Motor neuron (in vitro differentiated cells): Measurements from ENCODE around the gene C10orf67. TPM values are rescaled to one million over a fixed set of nuclear protein-coding genes. Genes with fewer than 3 reads are reported as not detected.
"Not testable (repeated sequence)": the region's sequence is repeated elsewhere in the genome, so short reads cannot be mapped to it uniquely, and the experiment has no call there.

Experiments used
- ATAC-seq, 8 experiments: fragments of 200-7000 bp; cut with Tn5 transposase; replicated peaks in 6 of 8; 2 replicates each; pipeline ENCODE4 v1.8.0; 2021; ENCODE audit warnings: mild to moderate bottlenecking in 8 of 8, moderate library complexity in 8 of 8
- H3K27ac ChIP-seq, 2 donors: fragments of 250-450 bp; sonication (Bioruptor Pico); 2 replicates each; pipeline ENCODE4 v1.9.0; 2021; ENCODE audit warnings: antibody characterized with exemption in 2 of 2, mild to moderate bottlenecking in 2 of 2, moderate library complexity in 1 of 2
- H3K4me1 ChIP-seq, 2 donors: fragments of 250-450 bp; sonication (Bioruptor Pico); replicated peaks in 1 of 2; 2 replicates each; pipeline ENCODE4 v1.6.1; 2021; ENCODE audit warnings: antibody characterized with exemption in 2 of 2, mild to moderate bottlenecking in 2 of 2, moderate library complexity in 1 of 2
- H3K4me3 ChIP-seq, 5 donors: fragments of 250-450 bp; sonication (Bioruptor Pico); 2 replicates each; pipeline ENCODE4 v1.9.0; 2021; ENCODE audit warnings: antibody characterized with exemption in 5 of 5, mild to moderate bottlenecking in 5 of 5, moderate library complexity in 4 of 5
- WGBS, 10 experiments: fragments of 450-650 bp; shearing (Covaris generic); methylation state at CpG; one replicate each; pipeline ENCODE4 v1.0.0; 2022; 5-methylcytosine and 5-hydroxymethylcytosine counted together
- in situ Hi-C, 9 experiments: fragments of 400-800 bp; cut with MboI; loops; one replicate each; pipeline ENCODE4 v1.15.0; 2021; ENCODE audit warnings: low sequenced_read_pairs in 9 of 9, low pct_unique_long_range_greater_than_20kb in 2 of 9; ENCODE audit not compliant: unreplicated experiment in 9 of 9
- total RNA-seq, 8 experiments: library from RNA; unstranded; fragments of 300-600 nt; gene quantifications; 2 replicates each; pipeline versions ENCODE4 v1.2.3 to v1.2.4, GENCODE V29; 2022

Gene C10orf67
- total RNA-seq, 8 experiments from 2014 or later, result 0.11 to 0.63 (median 0.45) TPM; not detected in 2

- ATAC-seq, result no peak
- no peaks in the 10 kb centered on the region for H3K4me1 ChIP-seq
- 0 to 53% (median 36%) methylated on average over 1 to 5 of the region's 7 CpGs; no CpG with 5 or more reads in 2 of the 10 experiments for WGBS, 10 experiments
- H3K27ac ChIP-seq, result no peak overlapping the region
- in situ Hi-C loops, result loop anchor here in 1 of 9 experiments (25.0 kb wide), 1 partner anchor 118 kb away; no protein-coding TSS in a partner anchor
- H3K4me3 ChIP-seq, result no peak overlapping the region
These were observed 64.1 kb downstream of the C10orf67 start for GRCh38 chr10:23280419-23281043.

GRCh38 chr10:23275355-23275754 lies 69.2 kb downstream of the C10orf67 start:
- in situ Hi-C loops, result loop anchor here in 1 of 9 experiments (25.0 kb wide), 1 partner anchor 113 kb away; no protein-coding TSS in a partner anchor
- ATAC-seq, result no peak
- WGBS, 10 experiments, result 86% methylated on average over 1 of the region's 2 CpGs; no CpG with 5 or more reads in 9 of the 10 experiments
- Histone ChIP-seq H3K27ac (no peak overlapping the region), H3K4me1 (no peaks in the 10 kb centered on the region), H3K4me3 (no peak overlapping the region)

- H3K4me3 ChIP-seq, H3K27ac ChIP-seq, H3K4me1 ChIP-seq, in situ Hi-C loops, ATAC-seq: not testable (repeated sequence)
- 36 to 100% (median 86%) methylated on average over 2 to 9 of the region's 9 CpGs; no CpG with 5 or more reads in 4 of the 10 experiments for WGBS, 10 experiments
These were observed 70.4 kb downstream of the C10orf67 start for GRCh38 chr10:23274179-23274578.

GRCh38 chr10:23270531-23270930 lies 74.1 kb downstream of the C10orf67 start:
- Histone ChIP-seq H3K4me1 (no peaks in the 10 kb centered on the region), H3K27ac (no peak overlapping the region), H3K4me3 (no peak overlapping the region)
- ATAC-seq, result no peak
- 20 to 100% (median 79%) methylated on average over 1 to 3 of the region's 3 CpGs; no CpG with 5 or more reads in 4 of the 10 experiments for WGBS, 10 experiments
- in situ Hi-C loops, result no loop called here

GRCh38 chr10:23263441-23264164 lies 81.0 kb downstream of the C10orf67 start:
- 4 to 81% (median 70%) methylated on average over 4 to 9 of the region's 9 CpGs for WGBS, 10 experiments
- no peak overlapping the region for H3K27ac ChIP-seq
- H3K4me3 ChIP-seq, result no peak overlapping the region
- ATAC-seq, result no peak
- in situ Hi-C loops, result no loop called here
- no peaks in the 10 kb centered on the region for H3K4me1 ChIP-seq

- ATAC-seq, result no peak
- H3K4me1 ChIP-seq, result no peaks in the 10 kb centered on the region
- in situ Hi-C loops, result no loop called here
These were observed 81.7 kb downstream of the C10orf67 start for GRCh38 chr10:23262928-23263327.

GRCh38 chr10:23258516-23258915 lies 86.1 kb downstream of the C10orf67 start:
- 0 to 100% (median 43%) methylated on average over 1 to 2 of the region's 2 CpGs; no CpG with 5 or more reads in 4 of the 10 experiments for WGBS, 10 experiments
- no peaks in the 10 kb centered on the region for H3K4me1 ChIP-seq
- H3K4me3 ChIP-seq, result no peak overlapping the region
- no peak overlapping the region for H3K27ac ChIP-seq
- no peak for ATAC-seq
- in situ Hi-C loops, result no loop called here

More at GRCh38 chr10:23262928-23263327, 81.7 kb downstream of the C10orf67 start:
- H3K4me3 ChIP-seq, result no peak overlapping the region
- no peak overlapping the region for H3K27ac ChIP-seq
- WGBS, 10 experiments, result 78 to 100% (median 100%) methylated on average over 2 of the region's 2 CpGs; no CpG with 5 or more reads in 1 of the 10 experiments

- Histone ChIP-seq H3K27ac (no peak overlapping the region), H3K4me1 (no peaks in the 10 kb centered on the region), H3K4me3 (no peak overlapping the region)
- ATAC-seq, result peak in 1 of 8 experiments; percentile 14
- in situ Hi-C loops, result no loop called here
- WGBS, 10 experiments, result 0 to 88% (median 33%) methylated on average over 1 to 2 of the region's 2 CpGs; no CpG with 5 or more reads in 1 of the 10 experiments
These were observed 90.8 kb downstream of the C10orf67 start for GRCh38 chr10:23253780-23254179.

GRCh38 chr10:23252859-23253258 lies 91.7 kb downstream of the C10orf67 start:
- H3K4me1 ChIP-seq, H3K4me3 ChIP-seq, in situ Hi-C loops, ATAC-seq, H3K27ac ChIP-seq: not testable (repeated sequence)
- 34 to 100% (median 98%) methylated on average over 1 to 4 of the region's 4 CpGs; no CpG with 5 or more reads in 4 of the 10 experiments for WGBS, 10 experiments

- in situ Hi-C loops, H3K4me3 ChIP-seq, H3K4me1 ChIP-seq, H3K27ac ChIP-seq, ATAC-seq: not testable (repeated sequence)
- WGBS, 10 experiments, result 0 to 86% (median 56%) methylated on average over 1 of the region's 1 CpG; no CpG with 5 or more reads in 5 of the 10 experiments
These were observed 102.8 kb downstream of the C10orf67 start for GRCh38 chr10:23241779-23242178.

- Histone ChIP-seq H3K4me1 (no peaks in the 10 kb centered on the region), H3K4me3 (no peak overlapping the region), H3K27ac (no peak overlapping the region)
- WGBS, 10 experiments, result 14 to 80% (median 63%) methylated on average over 2 to 3 of the region's 3 CpGs; no CpG with 5 or more reads in 2 of the 10 experiments
- in situ Hi-C loops, result no loop called here
- ATAC-seq, result peak in 1 of 8 experiments; percentile 33
These were observed 106.6 kb downstream of the C10orf67 start for GRCh38 chr10:23238015-23238414.

- H3K4me3 ChIP-seq, result no peak overlapping the region
- ATAC-seq, result no peak
- no peak overlapping the region for H3K27ac ChIP-seq
- in situ Hi-C loops, result no loop called here
- H3K4me1 ChIP-seq, result no peaks in the 10 kb centered on the region
- 0 to 100% (median 80%) methylated on average over 1 of the region's 1 CpG; no CpG with 5 or more reads in 1 of the 10 experiments for WGBS, 10 experiments
These were observed 114.0 kb downstream of the C10orf67 start for GRCh38 chr10:23230582-23230981.

GRCh38 chr10:23217471-23217870 lies 127.1 kb downstream of the C10orf67 start:
- ATAC-seq, result no peak
- WGBS, 10 experiments, result 0 to 100% (median 80%) methylated on average over 1 of the region's 1 CpG; no CpG with 5 or more reads in 3 of the 10 experiments
- no peak overlapping the region for H3K27ac ChIP-seq
- no peaks in the 10 kb centered on the region for H3K4me1 ChIP-seq
- in situ Hi-C loops, result no loop called here
- no peak overlapping the region for H3K4me3 ChIP-seq
